Mesenchymal stem cell (in vitro differentiated cells and primary cell): Measurements from ENCODE around the gene HBS1L.

Experiments used
- DNase-seq: peaks from one replicate; pipeline ENCODE4 v3.0.0-alpha.2; 2013
- H2AFZ ChIP-seq: one replicate; pipeline ENCODE4 v1.6.1; 2013; ENCODE audit warnings: low read depth, mild to moderate bottlenecking, control low read depth, inconsistent platforms, low read length, moderate library complexity
- H2AK5ac ChIP-seq: 2 replicates; pipeline ENCODE4 v1.6.1; 2013; ENCODE audit warnings: low read length, moderate library complexity, mild to moderate bottlenecking, inconsistent platforms; ENCODE audit not compliant: severe bottlenecking
- H2BK120ac ChIP-seq: one replicate; pipeline ENCODE4 v1.6.1; 2013; ENCODE audit warnings: low read depth, mild to moderate bottlenecking, inconsistent platforms, low read length, moderate library complexity
- H2BK12ac ChIP-seq, 2 experiments: one replicate each; pipeline ENCODE4 v1.6.1; 2013; ENCODE audit warnings: inconsistent platforms in 2 of 2, low read length in 2 of 2, mild to moderate bottlenecking in 2 of 2, moderate library complexity in 2 of 2, control low read depth in 1 of 2
- H2BK15ac ChIP-seq: one replicate; pipeline ENCODE4 v1.6.1; 2013; ENCODE audit warnings: mild to moderate bottlenecking, low read depth, inconsistent platforms; ENCODE audit not compliant: poor library complexity, severe bottlenecking
- H2BK5ac ChIP-seq: 2 replicates; pipeline ENCODE4 v1.6.1; 2013; ENCODE audit warnings: low read depth, mild to moderate bottlenecking, low read length, control low read depth, inconsistent platforms; ENCODE audit not compliant: poor library complexity, severe bottlenecking
- H3K14ac ChIP-seq, 2 experiments: one replicate each; pipeline ENCODE4 v1.6.1; 2013; ENCODE audit warnings: inconsistent platforms in 2 of 2, low read length in 2 of 2, control low read depth in 1 of 2, mild to moderate bottlenecking in 1 of 2, moderate library complexity in 1 of 2
- H3K18ac ChIP-seq, 2 experiments: one replicate each; pipeline ENCODE4 v1.6.1; 2013; ENCODE audit warnings: inconsistent platforms in 2 of 2, low read length in 2 of 2, control low read depth in 1 of 2, low read depth in 1 of 2, mild to moderate bottlenecking in 1 of 2
- H3K23ac ChIP-seq, 2 experiments: one replicate each; pipeline ENCODE4 v1.6.1; 2013; ENCODE audit warnings: inconsistent platforms in 2 of 2, low read length in 2 of 2, mild to moderate bottlenecking in 2 of 2, moderate library complexity in 2 of 2, control low read depth in 1 of 2
- H3K27ac ChIP-seq: 2 replicates; pipeline ENCODE4 v1.5.1; 2013; ENCODE audit warnings: mild to moderate bottlenecking, moderate library complexity, low read length, control low read depth, inconsistent platforms; ENCODE audit not compliant: poor library complexity, severe bottlenecking
- H3K27me3 ChIP-seq, 2 experiments: 2 replicates each; pipeline versions ENCODE4 v1.6.1 to v1.7.0; 2013; ENCODE audit warnings: low read length in 2 of 2, mild to moderate bottlenecking in 2 of 2, moderate library complexity in 2 of 2, control low read depth in 1 of 2, inconsistent platforms in 1 of 2; ENCODE audit not compliant: control insufficient read depth in 1 of 2, insufficient read depth in 1 of 2
- H3K36me3 ChIP-seq, 2 experiments: 2 replicates each; pipeline versions ENCODE4 v1.6.1 to v1.7.0; 2013; ENCODE audit warnings: low read length in 2 of 2, control low read depth in 1 of 2, inconsistent platforms in 1 of 2, low read depth in 1 of 2, mild to moderate bottlenecking in 1 of 2; ENCODE audit not compliant: insufficient read depth in 2 of 2, control insufficient read depth in 1 of 2
- H3K4ac ChIP-seq, 2 experiments: one replicate each; pipeline ENCODE4 v1.6.1; 2013; ENCODE audit warnings: inconsistent platforms in 2 of 2, low read length in 2 of 2, mild to moderate bottlenecking in 2 of 2, moderate library complexity in 2 of 2, control low read depth in 1 of 2, low read depth in 1 of 2
- H3K4me1 ChIP-seq: 2 replicates; pipeline ENCODE4 v1.6.1; 2013; ENCODE audit warnings: low read depth, low read length, control low read depth; ENCODE audit not compliant: control insufficient read depth, insufficient read depth
- H3K4me2 ChIP-seq: 2 replicates; pipeline ENCODE4 v1.6.1; 2013; ENCODE audit warnings: low read length, mild to moderate bottlenecking, inconsistent platforms; ENCODE audit not compliant: poor library complexity, severe bottlenecking
- H3K4me3 ChIP-seq, 2 experiments: 2 replicates each; pipeline versions ENCODE4 v1.5.1 to v1.7.0; 2013; ENCODE audit warnings: low read length in 2 of 2, mild to moderate bottlenecking in 2 of 2, control low read depth in 1 of 2, low read depth in 1 of 2; ENCODE audit not compliant: insufficient read depth in 1 of 2
- H3K79me1 ChIP-seq: replicated peaks from 2 replicates; pipeline ENCODE4 v1.6.1; 2013; ENCODE audit warnings: mild to moderate bottlenecking, control low read depth, low read length, inconsistent platforms; ENCODE audit not compliant: poor library complexity, severe bottlenecking
- H3K9ac ChIP-seq: 2 replicates; pipeline ENCODE4 v1.7.0; 2013; ENCODE audit warnings: mild to moderate bottlenecking, low read length, moderate library complexity
- H3K9me3 ChIP-seq: 2 replicates; pipeline ENCODE4 v1.7.0; 2013; ENCODE audit warnings: mild to moderate bottlenecking, low read length; ENCODE audit not compliant: control insufficient read depth
- H4K8ac ChIP-seq: one replicate; pipeline ENCODE4 v1.6.1; 2013; ENCODE audit warnings: inconsistent platforms, mild to moderate bottlenecking, low read length, moderate library complexity
- H4K91ac ChIP-seq: one replicate; pipeline ENCODE4 v1.6.1; 2013; ENCODE audit warnings: mild to moderate bottlenecking, low read length, inconsistent platforms
- WGBS: methylation state at CpG from one replicate; pipeline ENCODE4 v1.1.7; 2013; ENCODE audit warnings: mixed read lengths; 5-methylcytosine and 5-hydroxymethylcytosine counted together

HBS1L gene

GRCh38 chr6:135052939-135053338 is 1.7 kb downstream of the HBS1L start:
- H3K79me1 ChIP-seq, result peaks cover 10% of the 10 kb centered on the region
- no peak overlapping the region for H3K4ac ChIP-seq
- no peaks in the 10 kb centered on the region for H3K9me3 ChIP-seq
- no peak overlapping the region for H2BK5ac ChIP-seq
- peak; percentile 12 for DNase-seq
- no peak overlapping the region for H2BK12ac ChIP-seq
- no peak overlapping the region for H2BK120ac ChIP-seq
- no peak overlapping the region for H3K23ac ChIP-seq
- H3K27me3 ChIP-seq, result no peaks in the 10 kb centered on the region
- WGBS, result 91% methylated on average over 3 of the region's 3 CpGs
- no peak overlapping the region for H2AFZ ChIP-seq
- peak overlapping the region in 1 of 2 experiments; percentile 91 for H3K4me3 ChIP-seq
- H4K91ac ChIP-seq, result no peak overlapping the region
- no peak overlapping the region for H2AK5ac ChIP-seq
- H3K27ac ChIP-seq, result no peak overlapping the region
- no peak overlapping the region for H2BK15ac ChIP-seq
- H3K18ac ChIP-seq, result no peak overlapping the region
- peaks cover 1% of the 10 kb centered on the region for H3K4me1 ChIP-seq
- H4K8ac ChIP-seq, result no peak overlapping the region
- H3K9ac ChIP-seq, result peak overlapping the region; percentile 98
- H3K4me2 ChIP-seq, result no peak overlapping the region
- peaks cover 0 to 19% of the 10 kb centered on the region in 2 experiments for H3K36me3 ChIP-seq
- H3K14ac ChIP-seq, result no peak overlapping the region

GRCh38 chr6:135048915-135049314 is 5.7 kb downstream of the HBS1L start:
- 100% methylated on average over 2 of the region's 2 CpGs for WGBS

DNA sequence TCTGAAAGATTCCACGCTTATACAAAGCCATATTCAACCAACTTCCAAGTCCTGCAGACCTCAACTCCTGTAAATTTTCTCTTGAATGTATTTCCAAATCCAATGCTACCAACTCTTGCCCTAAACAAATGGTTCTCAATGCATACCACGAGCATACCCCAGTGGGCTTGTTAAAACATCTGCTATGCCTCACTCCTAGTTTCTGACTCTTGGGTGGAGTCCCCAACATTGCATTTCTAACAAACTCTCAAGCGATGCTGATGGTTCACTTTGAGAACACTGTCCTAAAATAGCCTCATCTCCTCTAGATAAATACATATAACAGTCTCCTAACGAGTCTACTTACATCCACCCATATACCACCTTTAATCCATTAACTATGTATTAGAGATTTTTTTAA is 7.3 kb downstream of the HBS1L start:
- no peak overlapping the region for H2AFZ ChIP-seq
- no peak overlapping the region for H3K9ac ChIP-seq
- no peak overlapping the region for H3K4ac ChIP-seq
- H3K79me1 ChIP-seq, result peaks cover 19% of the 10 kb centered on the region
- no peak overlapping the region for H3K23ac ChIP-seq
- no peaks in the 10 kb centered on the region for H3K9me3 ChIP-seq
- no peak overlapping the region for H3K14ac ChIP-seq
- no peak overlapping the region for H2BK5ac ChIP-seq
- WGBS, result 97% methylated on average over 3 of the region's 4 CpGs
- H3K4me1 ChIP-seq, result peaks cover 3% of the 10 kb centered on the region
- no peak overlapping the region for H2BK12ac ChIP-seq
- no peak overlapping the region for H2BK120ac ChIP-seq
- H4K91ac ChIP-seq, result no peak overlapping the region
- no peak overlapping the region for H3K4me3 ChIP-seq
- H3K18ac ChIP-seq, result no peak overlapping the region
- H3K27ac ChIP-seq, result no peak overlapping the region
- no peak overlapping the region for H2AK5ac ChIP-seq
- H3K27me3 ChIP-seq, result no peaks in the 10 kb centered on the region
- H4K8ac ChIP-seq, result no peak overlapping the region
- no peak for DNase-seq
- H2BK15ac ChIP-seq, result no peak overlapping the region
- H3K36me3 ChIP-seq, result peaks cover 0 to 34% of the 10 kb centered on the region in 2 experiments
- no peak overlapping the region for H3K4me2 ChIP-seq

More at GRCh38 chr6:135048915-135049314, 5.7 kb downstream of the HBS1L start:
- H2AK5ac ChIP-seq, result no peak overlapping the region
- no peak overlapping the region for H2BK15ac ChIP-seq
- H3K23ac ChIP-seq, result no peak overlapping the region
- H3K14ac ChIP-seq, result no peak overlapping the region
- H3K36me3 ChIP-seq, result peaks cover 0 to 31% of the 10 kb centered on the region in 2 experiments
- no peaks in the 10 kb centered on the region for H3K27me3 ChIP-seq
- H3K79me1 ChIP-seq, result peaks cover 19% of the 10 kb centered on the region
- no peak overlapping the region for H4K8ac ChIP-seq
- peaks cover 3% of the 10 kb centered on the region for H3K4me1 ChIP-seq
- H3K9ac ChIP-seq, result no peak overlapping the region
- H3K4me3 ChIP-seq, result no peak overlapping the region
- no peak overlapping the region for H3K27ac ChIP-seq
- no peak for DNase-seq
- H3K9me3 ChIP-seq, result no peaks in the 10 kb centered on the region
- no peak overlapping the region for H2BK5ac ChIP-seq
- no peak overlapping the region for H3K4me2 ChIP-seq
- no peak overlapping the region for H3K18ac ChIP-seq
- H4K91ac ChIP-seq, result no peak overlapping the region
- no peak overlapping the region for H2BK120ac ChIP-seq
- H2AFZ ChIP-seq, result no peak overlapping the region
- H3K4ac ChIP-seq, result no peak overlapping the region
- no peak overlapping the region for H2BK12ac ChIP-seq

GRCh38 chr6:135046912-135047311 is 7.7 kb downstream of the HBS1L start:
- no peak overlapping the region for H3K4me2 ChIP-seq
- H3K23ac ChIP-seq, result no peak overlapping the region
- no peak overlapping the region for H3K4me3 ChIP-seq
- no peak for DNase-seq
- H3K36me3 ChIP-seq, result peaks cover 0 to 35% of the 10 kb centered on the region in 2 experiments
- H3K18ac ChIP-seq, result no peak overlapping the region
- no peak overlapping the region for H2BK15ac ChIP-seq
- no peak overlapping the region for H3K4ac ChIP-seq
- no peaks in the 10 kb centered on the region for H3K9me3 ChIP-seq
- peaks cover 19% of the 10 kb centered on the region for H3K79me1 ChIP-seq
- H3K9ac ChIP-seq, result no peak overlapping the region
- no peak overlapping the region for H2BK5ac ChIP-seq
- H2BK120ac ChIP-seq, result no peak overlapping the region
- H3K27me3 ChIP-seq, result no peaks in the 10 kb centered on the region
- H4K8ac ChIP-seq, result no peak overlapping the region
- H2AK5ac ChIP-seq, result no peak overlapping the region
- peaks cover 2% of the 10 kb centered on the region for H3K4me1 ChIP-seq
- H3K27ac ChIP-seq, result no peak overlapping the region
- H2AFZ ChIP-seq, result no peak overlapping the region
- 100% methylated on average over 1 of the region's 2 CpGs for WGBS
- H3K14ac ChIP-seq, result no peak overlapping the region
- no peak overlapping the region for H4K91ac ChIP-seq
- no peak overlapping the region for H2BK12ac ChIP-seq
